Fibroblast of the aortic adventitia (primary cell): ENCODE results near the gene TNPO3. TPM values are rescaled to one million over a fixed set of nuclear protein-coding genes. Genes with fewer than 3 reads are reported as not detected.

ENCODE experiments used
- DNase-seq: peaks from one replicate; pipeline ENCODE4 v3.0.0-alpha.2; 2010; ENCODE audit warnings: low read depth
- H3K4me3 ChIP-seq: 2 replicates; pipeline ENCODE4 v1.5.1; 2011; ENCODE audit warnings: low read depth, mild to moderate bottlenecking, control low read depth, low read length, moderate library complexity
- CTCF ChIP-seq: IDR thresholded peaks from 2 replicates; pipeline ENCODE4 v1.5.1; 2011; ENCODE audit warnings: mild to moderate bottlenecking, low read length, control low read depth, inconsistent platforms; ENCODE audit not compliant: insufficient read depth
- total RNA-seq: library from RNA; depleted of rRNA; stranded (reverse); fragments of >200 nt; gene quantifications from 2 replicates; pipeline ENCODE4 v1.2.3, GENCODE V29; 2012; ENCODE audit warnings: low replicate concordance

TNPO3 gene
- total RNA-seq, 1 donor = 63.3 TPM

GRCh38 chr7:129014501-129015101 is 40.3 kb downstream of the TNPO3 start:
- TF ChIP-seq CTCF = no peak
- H3K4me3 ChIP-seq = no peak overlapping the region
- DNase-seq = no peak

- H3K4me3 ChIP-seq = no peak overlapping the region
- no peak for DNase-seq
- no peak for TF ChIP-seq CTCF
These were observed 41.7 kb downstream of the TNPO3 start for GRCh38 chr7:129013048-129013724.

GRCh38 chr7:129012641-129013040 is 42.3 kb downstream of the TNPO3 start:
- no peak for TF ChIP-seq CTCF
- DNase-seq = no peak
- no peak overlapping the region for H3K4me3 ChIP-seq

- no peak for DNase-seq
- no peak for TF ChIP-seq CTCF
- no peak overlapping the region for H3K4me3 ChIP-seq
These were observed 44.8 kb downstream of the TNPO3 start for GRCh38 chr7:129010075-129010474.

GRCh38 chr7:129009437-129009836 is 45.5 kb downstream of the TNPO3 start:
- no peak overlapping the region for H3K4me3 ChIP-seq
- TF ChIP-seq CTCF = no peak
- no peak for DNase-seq

GRCh38 chr7:129008645-129009414 is 46.1 kb downstream of the TNPO3 start:
- no peak overlapping the region for H3K4me3 ChIP-seq
- no peak for TF ChIP-seq CTCF
- DNase-seq = no peak
